Keratinocyte (primary cell): ENCODE results near the gene SPATA16. TPM values are rescaled to one million over a fixed set of nuclear protein-coding genes. Genes with fewer than 3 reads are reported as not detected.

Experiments
- DNase-seq: peaks from one replicate; pipeline ENCODE4 v3.0.0-alpha.2; 2011; ENCODE audit warnings: low read depth, missing footprints, low spot score
- FAIRE-seq: peaks from 2 replicates; lab custom pipeline; 2011; peaks lifted over from hg19 to GRCh38; lab: Jason Lieb, UNC
- H2AFZ ChIP-seq: 2 replicates; pipeline ENCODE4 v1.6.0; 2012; ENCODE audit warnings: low read length, control low read depth, inconsistent platforms; ENCODE audit not compliant: control insufficient read depth
- H3K27ac ChIP-seq: 2 replicates; pipeline ENCODE4 v1.5.1; 2011; ENCODE audit warnings: low read length; ENCODE audit not compliant: control insufficient read depth, insufficient read depth
- H3K27me3 ChIP-seq: 3 replicates; pipeline ENCODE4 v1.6.0; 2011; ENCODE audit warnings: low read length; ENCODE audit not compliant: control insufficient read depth, insufficient read depth; ENCODE audit errors: extremely low read depth
- H3K36me3 ChIP-seq, 2 experiments: 2 replicates in 1 of 2; 3 replicates in 1 of 2; pipeline ENCODE4 v1.5.1; 2011; ENCODE audit warnings: low read length in 2 of 2, mild to moderate bottlenecking in 1 of 2; ENCODE audit not compliant: control insufficient read depth in 2 of 2, insufficient read depth in 2 of 2; ENCODE audit errors: extremely low read depth in 1 of 2
- H3K4me1 ChIP-seq: 3 replicates; pipeline ENCODE4 v1.5.1; 2011; ENCODE audit warnings: low read length; ENCODE audit not compliant: control insufficient read depth, insufficient read depth; ENCODE audit errors: extremely low read depth
- H3K4me2 ChIP-seq: 3 replicates; pipeline ENCODE4 v1.6.0; 2011; ENCODE audit warnings: low read depth, low read length; ENCODE audit not compliant: control insufficient read depth, insufficient read depth; ENCODE audit errors: extremely low read depth
- H3K4me3 ChIP-seq, 3 experiments: fragments of 200-600 bp in 1 of 3; sonication (generic) in 1 of 3; 2 replicates in 2 of 3; 3 replicates in 1 of 3; pipeline ENCODE4 v1.5.1; 2011 to 2016; ENCODE audit warnings: low read length in 3 of 3, mild to moderate bottlenecking in 3 of 3, control low read depth in 2 of 3, inconsistent platforms in 1 of 3, low read depth in 1 of 3, mixed read lengths in 1 of 3, mixed run types in 1 of 3, moderate library complexity in 1 of 3; ENCODE audit not compliant: control insufficient read depth in 2 of 3, insufficient read depth in 2 of 3; ENCODE audit errors: extremely low read depth in 1 of 3
- H3K79me2 ChIP-seq: 2 replicates; pipeline ENCODE4 v1.6.0; 2012; ENCODE audit warnings: low read length; ENCODE audit not compliant: control insufficient read depth, insufficient read depth
- H3K9ac ChIP-seq: 3 replicates; pipeline ENCODE4 v1.6.0; 2011; ENCODE audit warnings: low read length; ENCODE audit not compliant: control insufficient read depth, insufficient read depth; ENCODE audit errors: extremely low read depth
- H3K9me1 ChIP-seq: 3 replicates; pipeline ENCODE4 v1.6.0; 2011; ENCODE audit warnings: low read length; ENCODE audit not compliant: control insufficient read depth, insufficient read depth; ENCODE audit errors: extremely low read depth
- H3K9me3 ChIP-seq: 2 replicates; pipeline ENCODE4 v1.5.1; 2012; ENCODE audit warnings: low read depth, low read length; ENCODE audit not compliant: control insufficient read depth
- H4K20me1 ChIP-seq: 3 replicates; pipeline ENCODE4 v1.6.0; 2011; ENCODE audit warnings: low read length; ENCODE audit not compliant: control insufficient read depth, insufficient read depth; ENCODE audit errors: extremely low read depth
- CTCF ChIP-seq, 3 experiments: IDR thresholded peaks in 1 of 3; conservative IDR thresholded peaks in 1 of 3; optimal IDR thresholded peaks in 1 of 3; 2 replicates in 2 of 3; 3 replicates in 1 of 3; pipeline versions ENCODE3 to v1.5.1; 2011; ENCODE audit warnings: low read length in 3 of 3, mild to moderate bottlenecking in 3 of 3, moderate library complexity in 2 of 3, control low read depth in 1 of 3, inconsistent platforms in 1 of 3; ENCODE audit not compliant: insufficient read depth in 2 of 3; ENCODE audit errors: extremely low read depth in 1 of 3
- EZH2 ChIP-seq: IDR thresholded peaks from one replicate; pipeline ENCODE4 v1.6.1; 2012; ENCODE audit warnings: inconsistent platforms, mild to moderate bottlenecking, low read length, moderate library complexity
- dilution Hi-C: fragments of 300-500 bp; cut with MboI; formaldehyde crosslinking; loops from one replicate; pipeline ENCODE4 v1.7.0; 2020; ENCODE audit warnings: low sequenced_read_pairs; ENCODE audit not compliant: extremely low pct_ligation_motif_present
- polyA plus RNA-seq, 5 experiments: library from polyadenylated mRNA; depleted of rRNA in 3 of 5; stranded (reverse) in 3 of 5; stranded (forward) in 1 of 5; unstranded in 1 of 5; fragments of >200 nt; gene quantifications; 1 replicate in 1 of 5; 2 replicates in 3 of 5; 3 replicates in 1 of 5; pipeline versions ENCODE4 v1.2.1 to v1.2.3, GENCODE V29; 2011 to 2012; ENCODE audit warnings: missing spikeins in 2 of 5, low read depth in 1 of 5, low replicate concordance in 1 of 5

SPATA16 gene
- polyA plus RNA-seq, 1 donor (not counting 4 experiments of a cell fraction or from before 2014, with no cell fraction given) = not detected

GRCh38 chr3:172859041-172859440 lies 282.0 kb downstream of the SPATA16 start:
- Histone ChIP-seq H3K4me2 (no peak overlapping the region), H3K27me3 (no peaks in the 10 kb centered on the region), H3K27ac (no peak overlapping the region), H4K20me1 (no peaks in the 10 kb centered on the region), H2AFZ (no peak overlapping the region), H3K9me1 (no peaks in the 10 kb centered on the region), H3K4me1 (no peaks in the 10 kb centered on the region), H3K4me3 (no peak overlapping the region), H3K79me2 (no peaks in the 10 kb centered on the region), H3K9ac (no peak overlapping the region), H3K9me3 (no peaks in the 10 kb centered on the region), H3K36me3 (no peaks in the 10 kb centered on the region)
- FAIRE-seq (no peak), DNase-seq (no peak)
- TF ChIP-seq EZH2 = no peak
- TF ChIP-seq CTCF (optimal IDR thresholded peaks at IDR 0.05 in 1 of 3, IDR thresholded peaks at IDR 0.05 in 1 of 3, conservative IDR thresholded peaks at IDR 0.05 in 1 of 3; ENCODE audit: extremely low read depth in 1 of 3, insufficient read depth in 2 of 3, low read length in 3 of 3) = no peak
- dilution Hi-C loops = no loop called here

GRCh38 chr3:172856795-172857742 lies 284.0 kb downstream of the SPATA16 start:
- dilution Hi-C loops = no loop called here

More at GRCh38 chr3:172856795-172857742, 284.0 kb downstream of the SPATA16 start:
- no peaks in the 10 kb centered on the region for H3K9me3 ChIP-seq
- H3K27me3 ChIP-seq = no peaks in the 10 kb centered on the region
- DNase-seq (no peak), FAIRE-seq (no peak)
- no peaks in the 10 kb centered on the region for H3K4me1 ChIP-seq
- no peak overlapping the region for H3K4me2 ChIP-seq
- no peaks in the 10 kb centered on the region for H3K36me3 ChIP-seq
- no peaks in the 10 kb centered on the region for H4K20me1 ChIP-seq
- H2AFZ ChIP-seq = no peak overlapping the region
- no peak overlapping the region for H3K27ac ChIP-seq
- TF ChIP-seq EZH2 = no peak
- TF ChIP-seq CTCF (optimal IDR thresholded peaks at IDR 0.05 in 1 of 3, IDR thresholded peaks at IDR 0.05 in 1 of 3, conservative IDR thresholded peaks at IDR 0.05 in 1 of 3; ENCODE audit: extremely low read depth in 1 of 3, insufficient read depth in 2 of 3, low read length in 3 of 3) = no peak
- H3K4me3 ChIP-seq = no peak overlapping the region
- no peaks in the 10 kb centered on the region for H3K9me1 ChIP-seq
- no peaks in the 10 kb centered on the region for H3K79me2 ChIP-seq
- no peak overlapping the region for H3K9ac ChIP-seq
